HepG2 (cell line): ENCODE results near the gene TUBGCP3. TPM values are rescaled to one million over a fixed set of nuclear protein-coding genes. Genes with fewer than 3 reads are reported as not detected.

Source experiments
- ATAC-seq: fragments of 200-7000 bp; cut with Tn5 transposase; 3 replicates; pipeline ENCODE4 v1.9.1; 2020; ENCODE audit warnings: mild to moderate bottlenecking, moderate library complexity
- BruUV-seq: library from RNA; stranded (reverse); fragments of 400-500 nt; replicated peaks from 2 replicates; lab custom pipeline; 2021; lab: Mats Ljungman, UMichigan
- CTCF ChIA-PET: fragments of 300-600 bp; formaldehyde crosslinking; extraction: SDS; loops from one replicate; lab custom pipeline; 2021; ENCODE audit warnings: low total read pairs, inconsistent platforms, low intra/inter-chr PET ratio; lab: Yijun Ruan, JAX
- POLR2A ChIA-PET: fragments of 350-600 bp; sonication (Branson Sonifier 250); formaldehyde crosslinking; loops from one replicate; lab custom pipeline; 2020; ENCODE audit warnings: antibody characterized with exemption, inconsistent platforms; lab: Yijun Ruan, JAX
- DNase-seq: peaks from one replicate; pipeline ENCODE4 v3.0.0-alpha.2; 2015; ENCODE audit warnings: low spot score
- FAIRE-seq: peaks from 3 replicates; lab custom pipeline; 2011; peaks lifted over from hg19 to GRCh38; lab: Jason Lieb, UNC
- H2AFZ ChIP-seq: one replicate; pipeline ENCODE4 v1.6.1; 2011; ENCODE audit warnings: low read length, inconsistent platforms
- H3K27ac ChIP-seq: fragments of 300-600 bp; 3 replicates; pipeline ENCODE4 v1.8.0; 2011; ENCODE audit warnings: mixed run types, mild to moderate bottlenecking, mixed read lengths, low read length, inconsistent platforms; ENCODE audit not compliant: insufficient read depth; ENCODE audit errors: extremely low read length
- H3K27me3 ChIP-seq, 2 experiments: fragments of 200-600 bp in 1 of 2; 2 replicates in 1 of 2; 3 replicates in 1 of 2; pipeline versions ENCODE4 v1.6.0 to v1.8.0; 2011; ENCODE audit warnings: low read length in 2 of 2, mild to moderate bottlenecking in 2 of 2, moderate library complexity in 2 of 2, inconsistent platforms in 1 of 2; ENCODE audit not compliant: insufficient read depth in 2 of 2, control insufficient read depth in 1 of 2
- H3K36me3 ChIP-seq, 2 experiments: fragments of 200-600 bp in 1 of 2; replicated peaks in 1 of 2; 2 replicates in 1 of 2; 3 replicates in 1 of 2; pipeline versions ENCODE4 v1.5.1 to v1.8.0; 2011; ENCODE audit warnings: low read length in 2 of 2, inconsistent platforms in 1 of 2; ENCODE audit not compliant: insufficient read depth in 2 of 2, control insufficient read depth in 1 of 2
- H3K4me1 ChIP-seq: 2 replicates; pipeline ENCODE4 v1.5.1; 2012; ENCODE audit warnings: low read length, inconsistent platforms; ENCODE audit not compliant: insufficient read depth
- H3K4me2 ChIP-seq: 2 replicates; pipeline ENCODE4 v1.6.0; 2011; ENCODE audit warnings: low read depth, low read length, inconsistent platforms
- H3K4me3 ChIP-seq, 3 experiments: fragments of 200-600 bp in 1 of 3; sonication (generic), shearing (Covaris generic) in 1 of 3; replicated peaks in 1 of 3; 2 replicates each; pipeline ENCODE4 v1.5.1; 2011 to 2016; ENCODE audit warnings: low read length in 3 of 3, inconsistent platforms in 2 of 3, low read depth in 2 of 3, mild to moderate bottlenecking in 2 of 3, control low read depth in 1 of 3, mixed read lengths in 1 of 3; ENCODE audit not compliant: insufficient read depth in 1 of 3
- H3K79me2 ChIP-seq: one replicate; pipeline ENCODE4 v1.6.1; 2011; ENCODE audit warnings: low read length, inconsistent platforms; ENCODE audit not compliant: insufficient read depth
- H3K9ac ChIP-seq: 2 replicates; pipeline ENCODE4 v1.6.0; 2011; ENCODE audit warnings: mild to moderate bottlenecking, low read depth, low read length, inconsistent platforms; ENCODE audit not compliant: insufficient read depth
- H3K9me3 ChIP-seq: 2 replicates; pipeline ENCODE4 v1.5.1; 2012; ENCODE audit warnings: mild to moderate bottlenecking, low read length
- H4K20me1 ChIP-seq: 2 replicates; pipeline ENCODE4 v1.6.0; 2011; ENCODE audit warnings: inconsistent platforms, mild to moderate bottlenecking, low read length, moderate library complexity; ENCODE audit not compliant: insufficient read depth
- AGO1 ChIP-seq: fragments of 200-400 bp; formaldehyde crosslinking; IDR thresholded peaks from 2 replicates; pipeline ENCODE4 v1.6.1; 2017; ENCODE audit warnings: mild to moderate bottlenecking, low read depth, low read length, moderate library complexity; ENCODE audit not compliant: poor library complexity, severe bottlenecking
- JUNB ChIP-seq: sonication (generic); formaldehyde crosslinking; IDR thresholded peaks from 2 replicates; pipeline ENCODE4 v1.8.0; 2022; ENCODE audit warnings: missing genetic modification reagents, mild to moderate bottlenecking, borderline replicate concordance
- MIXL1 ChIP-seq: IDR thresholded peaks from 2 replicates; pipeline ENCODE4 v1.6.1; 2016
- TARDBP ChIP-seq: sonication (generic); formaldehyde crosslinking; IDR thresholded peaks from 2 replicates; pipeline ENCODE4 v1.8.0; 2022; ENCODE audit warnings: mild to moderate bottlenecking, missing genetic modification reagents
- ZNF138 ChIP-seq: sonication (generic); formaldehyde crosslinking; IDR thresholded peaks from 2 replicates; pipeline ENCODE4 v1.5.0; 2020; ENCODE audit warnings: mild to moderate bottlenecking, low read depth, missing genetic modification reagents
- ZNF335 ChIP-seq: sonication (generic); formaldehyde crosslinking; IDR thresholded peaks from 2 replicates; pipeline ENCODE4 v1.4.0; 2020; ENCODE audit warnings: missing genetic modification reagents
- WGBS: methylation state at CpG from one replicate; pipeline ENCODE4 v1.1.6; 2017; ENCODE audit warnings: low lambda C conversion rate; 5-methylcytosine and 5-hydroxymethylcytosine counted together
- in situ Hi-C: cut with HindIII; loops from 2 replicates; pipeline ENCODE4 v1.10.0; 2017; ENCODE audit warnings: low pct_unique_long_range_greater_than_20kb; ENCODE audit not compliant: extremely low pct_ligation_motif_present
- intact Hi-C: fragments of 100-400 bp; cut with micrococcal nuclease; formaldehyde crosslinking; loops from one replicate; pipeline ENCODE4 v1.10.0; 2022; ENCODE audit not compliant: unreplicated experiment
- polyA plus RNA-seq, 8 experiments: library from polyadenylated mRNA; depleted of rRNA in 3 of 8; stranded (reverse) in 7 of 8; unstranded in 1 of 8; fragments of >200 nt; fragmentation: Illumina TruSeq in 4 of 8; extraction: Trizol in 4 of 8; gene quantifications; 2 replicates each; pipeline versions ENCODE4 v1.2.1 to v1.2.3, GENCODE V29; 2011 to 2016; ENCODE audit warnings: low read depth in 4 of 8, missing spikeins in 1 of 8, mixed read lengths in 1 of 8; ENCODE audit not compliant: insufficient read depth in 1 of 8
- total RNA-seq, 5 experiments: library from RNA; depleted of rRNA; stranded (reverse); fragments of >200 nt; fragmentation: Illumina TruSeq; extraction: Trizol; gene quantifications; 2 replicates each; pipeline ENCODE4 v1.2.3, GENCODE V29; 2016; ENCODE audit warnings: low read depth in 1 of 5
- TF ChIP-seq, protein P1 (sequence below): sonication (generic); formaldehyde crosslinking; IDR thresholded peaks from 2 replicates; pipeline ENCODE4 v1.4.0; 2020; ENCODE audit warnings: missing genetic modification reagents, mild to moderate bottlenecking, borderline replicate concordance
- TF ChIP-seq, protein P2 (sequence below): sonication (generic); formaldehyde crosslinking; IDR thresholded peaks from 2 replicates; pipeline ENCODE4 v1.8.1; 2023; ENCODE audit warnings: mild to moderate bottlenecking, inconsistent platforms, moderate library complexity, missing genetic modification reagents, borderline replicate concordance

Gene TUBGCP3
- total and polyA plus RNA-seq, 2 of the 13 experiments (the other 11 are each of a cell fraction or from before 2014, with no cell fraction given) = 12.6 to 15.5 TPM

DNA sequence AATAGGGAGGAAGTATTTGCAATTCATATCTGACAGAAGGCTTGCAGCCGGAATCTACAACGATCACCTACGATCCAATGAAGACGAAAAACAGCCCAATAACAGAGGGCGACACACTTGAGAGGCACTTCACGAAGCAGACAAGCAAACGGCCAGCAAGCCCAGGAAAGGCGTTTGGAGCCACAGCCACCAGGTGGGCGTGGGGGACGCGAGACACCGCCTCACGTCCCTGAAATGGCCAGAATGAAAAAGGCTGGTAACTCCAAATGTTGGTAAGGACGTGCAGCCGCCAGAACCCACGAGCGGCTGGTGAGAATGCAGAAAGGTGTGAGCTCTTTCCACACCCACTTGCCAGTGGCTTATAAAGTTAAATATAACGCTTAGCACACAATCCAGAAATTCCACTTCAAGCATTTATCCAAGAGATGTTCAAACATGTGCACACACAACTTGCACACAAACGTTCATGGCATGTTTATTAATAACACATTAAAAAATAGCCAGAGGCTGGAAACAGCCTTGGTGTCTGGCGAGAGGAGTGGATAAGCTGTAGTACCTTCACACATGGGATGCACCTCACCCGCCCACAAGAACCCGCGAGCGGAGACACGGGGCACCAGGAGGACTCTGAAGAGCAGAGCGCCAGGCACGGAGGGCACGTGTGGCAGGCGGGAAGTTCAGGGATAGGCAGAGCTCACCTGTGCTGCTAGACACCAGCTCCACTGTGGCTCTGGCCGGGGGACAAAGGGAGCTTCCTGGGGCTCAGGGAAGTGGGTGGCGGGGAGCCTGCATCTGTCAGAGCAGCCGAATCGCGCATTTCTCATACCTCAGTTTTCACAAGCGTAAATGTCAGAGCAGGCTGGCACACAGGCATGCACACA is 122.5 kb downstream of the TUBGCP3 start:
- FAIRE-seq = no peak
- in situ Hi-C loops = no loop called here

More for the DNA sequence above, 122.5 kb downstream of the TUBGCP3 start:
- ChIA-PET POLR2A (no interaction called here), CTCF (no interaction called here)
- Histone ChIP-seq H3K79me2 (no peaks in the 10 kb centered on the region), H3K4me1 (no peaks in the 10 kb centered on the region), H3K9ac (no peak overlapping the region), H3K36me3 (no peaks in the 10 kb centered on the region), H3K27me3 (peaks cover 0 to 20% of the 10 kb centered on the region in 2 experiments; a peak in 3 of 5 replicates), H4K20me1 (no peaks in the 10 kb centered on the region), H3K9me3 (no peaks in the 10 kb centered on the region), H3K4me2 (no peak overlapping the region), H2AFZ (no peak overlapping the region), H3K27ac (no peak overlapping the region), H3K4me3 (no peak overlapping the region)
- no peak for ATAC-seq
- no peak for DNase-seq
- TF ChIP-seq MIXL1 (CRISPR knock-in tag) (no peak), TARDBP (CRISPR knock-in tag) (no peak), AGO1 (no peak), ZNF335 (CRISPR knock-in tag) (no peak), JUNB (no peak), ZNF138 (no peak)
- TF ChIP-seq, protein P1, sequence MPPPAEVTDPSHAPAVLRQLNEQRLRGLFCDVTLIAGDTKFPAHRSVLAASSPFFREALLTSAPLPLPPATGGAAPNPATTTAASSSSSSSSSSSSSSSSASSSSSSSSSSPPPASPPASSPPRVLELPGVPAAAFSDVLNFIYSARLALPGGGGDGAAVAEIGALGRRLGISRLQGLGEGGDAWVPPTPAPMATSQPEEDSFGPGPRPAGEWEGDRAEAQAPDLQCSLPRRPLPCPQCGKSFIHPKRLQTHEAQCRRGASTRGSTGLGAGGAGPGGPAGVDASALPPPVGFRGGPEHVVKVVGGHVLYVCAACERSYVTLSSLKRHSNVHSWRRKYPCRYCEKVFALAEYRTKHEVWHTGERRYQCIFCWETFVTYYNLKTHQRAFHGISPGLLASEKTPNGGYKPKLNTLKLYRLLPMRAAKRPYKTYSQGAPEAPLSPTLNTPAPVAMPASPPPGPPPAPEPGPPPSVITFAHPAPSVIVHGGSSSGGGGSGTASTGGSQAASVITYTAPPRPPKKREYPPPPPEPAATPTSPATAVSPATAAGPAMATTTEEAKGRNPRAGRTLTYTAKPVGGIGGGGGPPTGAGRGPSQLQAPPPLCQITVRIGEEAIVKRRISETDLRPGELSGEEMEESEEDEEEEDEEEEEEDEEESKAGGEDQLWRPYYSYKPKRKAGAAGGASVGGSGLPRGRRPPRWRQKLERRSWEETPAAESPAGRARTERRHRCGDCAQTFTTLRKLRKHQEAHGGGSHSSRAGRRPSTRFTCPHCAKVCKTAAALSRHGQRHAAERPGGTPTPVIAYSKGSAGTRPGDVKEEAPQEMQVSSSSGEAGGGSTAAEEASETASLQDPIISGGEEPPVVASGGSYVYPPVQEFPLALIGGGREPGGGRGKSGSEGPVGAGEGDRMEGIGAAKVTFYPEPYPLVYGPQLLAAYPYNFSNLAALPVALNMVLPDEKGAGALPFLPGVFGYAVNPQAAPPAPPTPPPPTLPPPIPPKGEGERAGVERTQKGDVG = no peak
- TF ChIP-seq, protein P2, sequence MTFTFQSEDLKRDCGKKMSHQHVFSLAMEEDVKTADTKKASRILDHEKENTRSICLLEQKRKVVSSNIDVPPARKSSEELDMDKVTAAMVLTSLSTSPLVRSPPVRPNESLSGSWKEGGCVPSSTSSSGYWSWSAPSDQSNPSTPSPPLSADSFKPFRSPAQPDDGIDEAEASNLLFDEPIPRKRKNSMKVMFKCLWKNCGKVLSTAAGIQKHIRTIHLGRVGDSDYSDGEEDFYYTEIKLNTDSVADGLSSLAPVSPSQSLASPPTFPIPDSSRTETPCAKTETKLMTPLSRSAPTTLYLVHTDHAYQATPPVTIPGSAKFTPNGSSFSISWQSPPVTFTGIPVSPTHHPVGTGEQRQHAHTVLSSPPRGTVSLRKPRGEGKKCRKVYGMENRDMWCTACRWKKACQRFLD (CRISPR knock-in tag) = no peak
- intact Hi-C loops = no loop called here
- 58% methylated on average over 28 of the region's 35 CpGs for WGBS
- no TSS peak for BruUV-seq
